ENCODE results near the gene RGS8. TPM values are rescaled to one million over a fixed set of nuclear protein-coding genes. Genes with fewer than 3 reads are reported as not detected.

The RGS8 gene
- total RNA-seq, 2 experiments from 2014 or later, result not detected

- no peaks in the 10 kb centered on the region for H3K4me1 Mint-ChIP-seq (ENCODE audit: low read depth)
- Histone ChIP-seq H3K36me3 (ENCODE audit: insufficient read depth, low read length) (no peaks in the 10 kb centered on the region), H3K9me3 (ENCODE audit: control insufficient read depth in 1 of 2, insufficient read depth in 1 of 2, low read length in 2 of 2) (no peaks in the 10 kb centered on the region), H3K27ac (ENCODE audit: low read depth in 1 of 2, low read length in 2 of 2) (no peak overlapping the region), H3K4me3 (ENCODE audit: low read length) (no peak overlapping the region), H3K4me1 (ENCODE audit: insufficient read depth, low read length) (no peaks in the 10 kb centered on the region), H3K27me3 (ENCODE audit: control insufficient read depth in 1 of 2, insufficient read depth in 2 of 2, low read length in 2 of 2) (no peaks in the 10 kb centered on the region)
- no peak for ATAC-seq (ENCODE audit: poor library complexity)
- no peak for DNase-seq
- no peaks in the 10 kb centered on the region for H3K9me3 Mint-ChIP-seq
- intact Hi-C loops (cut with DNase I, micrococcal nuclease), result no loop called here
- no peaks in the 10 kb centered on the region for H3K36me3 Mint-ChIP-seq (ENCODE audit: low read depth)
- H3K4me3 Mint-ChIP-seq, result no peak overlapping the region
- ChIA-PET POLR2A (no interaction called here), CTCF (no interaction called here)
- TF ChIP-seq, protein P1, sequence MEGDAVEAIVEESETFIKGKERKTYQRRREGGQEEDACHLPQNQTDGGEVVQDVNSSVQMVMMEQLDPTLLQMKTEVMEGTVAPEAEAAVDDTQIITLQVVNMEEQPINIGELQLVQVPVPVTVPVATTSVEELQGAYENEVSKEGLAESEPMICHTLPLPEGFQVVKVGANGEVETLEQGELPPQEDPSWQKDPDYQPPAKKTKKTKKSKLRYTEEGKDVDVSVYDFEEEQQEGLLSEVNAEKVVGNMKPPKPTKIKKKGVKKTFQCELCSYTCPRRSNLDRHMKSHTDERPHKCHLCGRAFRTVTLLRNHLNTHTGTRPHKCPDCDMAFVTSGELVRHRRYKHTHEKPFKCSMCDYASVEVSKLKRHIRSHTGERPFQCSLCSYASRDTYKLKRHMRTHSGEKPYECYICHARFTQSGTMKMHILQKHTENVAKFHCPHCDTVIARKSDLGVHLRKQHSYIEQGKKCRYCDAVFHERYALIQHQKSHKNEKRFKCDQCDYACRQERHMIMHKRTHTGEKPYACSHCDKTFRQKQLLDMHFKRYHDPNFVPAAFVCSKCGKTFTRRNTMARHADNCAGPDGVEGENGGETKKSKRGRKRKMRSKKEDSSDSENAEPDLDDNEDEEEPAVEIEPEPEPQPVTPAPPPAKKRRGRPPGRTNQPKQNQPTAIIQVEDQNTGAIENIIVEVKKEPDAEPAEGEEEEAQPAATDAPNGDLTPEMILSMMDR (IDR thresholded peaks at IDR 0.05), result no peak
- H3K27ac Mint-ChIP-seq, result no peak overlapping the region
- H3K27me3 Mint-ChIP-seq, result no peaks in the 10 kb centered on the region
Measured at GRCh38 chr1:182664296-182664695, 20.1 kb downstream of the RGS8 start.

DNA sequence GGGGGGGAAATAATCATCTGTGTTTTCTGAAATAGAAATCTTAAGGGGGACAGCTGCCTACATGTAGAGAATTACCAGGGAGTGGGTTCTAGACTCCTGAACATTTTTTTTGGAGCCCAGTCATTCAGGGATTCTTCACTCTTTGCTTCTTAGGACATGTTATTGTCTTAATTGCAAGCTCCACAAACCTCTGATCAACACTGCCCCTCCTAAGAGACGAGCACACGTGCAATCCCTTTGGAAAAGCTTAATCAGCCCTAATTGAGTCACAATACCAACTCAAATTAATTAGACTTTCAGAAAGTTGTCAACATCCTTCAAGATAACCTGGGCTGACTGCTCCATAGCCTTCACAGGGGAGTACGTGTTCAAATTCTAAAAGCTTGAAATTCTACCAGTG, 21.4 kb downstream of the RGS8 start:
- ATAC-seq (ENCODE audit: poor library complexity) (no peak), DNase-seq (no peak)
- H3K36me3 ChIP-seq (ENCODE audit: insufficient read depth, low read length), result no peaks in the 10 kb centered on the region
- Mint-ChIP-seq H3K4me3 (no peak overlapping the region), H3K9me3 (no peaks in the 10 kb centered on the region), H3K4me1 (ENCODE audit: low read depth) (no peaks in the 10 kb centered on the region), H3K36me3 (ENCODE audit: low read depth) (no peaks in the 10 kb centered on the region), H3K27ac (no peak overlapping the region), H3K27me3 (peaks cover 4% of the 10 kb centered on the region)
- H3K27ac ChIP-seq (ENCODE audit: low read depth in 1 of 2, low read length in 2 of 2), result no peak overlapping the region
- no peaks in the 10 kb centered on the region for H3K9me3 ChIP-seq (ENCODE audit: control insufficient read depth in 1 of 2, insufficient read depth in 1 of 2, low read length in 2 of 2)
- H3K27me3 ChIP-seq (ENCODE audit: control insufficient read depth in 1 of 2, insufficient read depth in 2 of 2, low read length in 2 of 2), result peaks cover 0 to 2% of the 10 kb centered on the region in 2 experiments
- H3K4me3 ChIP-seq (ENCODE audit: low read length), result no peak overlapping the region
- intact Hi-C loops (cut with DNase I, micrococcal nuclease), result no loop called here
- TF ChIP-seq, protein P1 (IDR thresholded peaks at IDR 0.05), result no peak
- H3K4me1 ChIP-seq (ENCODE audit: insufficient read depth, low read length), result no peaks in the 10 kb centered on the region
- ChIA-PET CTCF (interaction anchor here (1.7 kb wide), 1 partner anchor 67 kb away, joined by 5 read pairs; no protein-coding TSS in a partner anchor), POLR2A (interaction anchor here (0.5 kb wide), 1 partner anchor 11 kb away, joined by 3 read pairs; no protein-coding TSS in a partner anchor)

DNA sequence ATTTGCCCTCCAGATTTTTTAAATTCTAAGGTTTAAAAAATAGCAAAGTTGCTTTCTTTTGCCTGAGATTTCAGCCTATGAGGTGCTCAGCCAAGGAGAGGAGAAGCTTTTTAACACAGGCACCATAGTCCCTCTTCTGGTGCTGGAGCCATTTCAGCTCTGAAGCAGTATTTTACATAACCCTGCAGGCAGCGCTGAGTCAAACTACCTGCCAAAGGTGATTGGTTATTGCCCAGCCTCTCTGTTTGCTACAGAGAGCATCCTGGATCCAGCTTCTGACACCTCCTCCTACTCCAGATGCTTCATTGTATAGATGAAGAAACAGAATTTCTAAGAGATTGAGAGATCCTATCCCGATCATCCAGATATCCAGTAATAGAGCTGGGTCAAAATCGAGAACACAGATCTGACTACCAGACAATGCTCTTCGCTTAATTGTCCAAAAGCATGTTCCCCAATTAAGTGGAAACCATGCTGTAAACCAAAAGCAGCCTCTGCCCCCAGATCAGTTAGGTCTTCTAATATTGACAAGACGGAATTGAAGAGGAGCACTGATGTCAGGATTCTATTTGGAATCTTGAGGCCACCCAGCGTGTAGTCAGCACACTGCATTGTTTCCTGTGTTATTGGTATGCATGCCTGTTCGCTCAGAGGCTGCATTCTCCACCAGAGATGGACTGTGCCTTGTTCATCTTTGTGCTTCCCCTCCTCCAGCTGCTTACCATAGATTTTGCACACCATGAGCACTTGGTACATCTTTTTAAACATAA, 22.1 kb downstream of the RGS8 start:
- intact Hi-C loops (cut with DNase I, micrococcal nuclease), result no loop called here
- Histone ChIP-seq H3K9me3 (ENCODE audit: control insufficient read depth in 1 of 2, insufficient read depth in 1 of 2, low read length in 2 of 2) (no peaks in the 10 kb centered on the region), H3K36me3 (ENCODE audit: insufficient read depth, low read length) (no peaks in the 10 kb centered on the region), H3K27me3 (ENCODE audit: control insufficient read depth in 1 of 2, insufficient read depth in 2 of 2, low read length in 2 of 2) (peaks cover 0 to 3% of the 10 kb centered on the region in 2 experiments), H3K4me1 (ENCODE audit: insufficient read depth, low read length) (no peaks in the 10 kb centered on the region), H3K4me3 (ENCODE audit: low read length) (no peak overlapping the region), H3K27ac (ENCODE audit: low read depth in 1 of 2, low read length in 2 of 2) (no peak overlapping the region)
- POLR2A ChIA-PET, result interaction anchor here (0.5 kb wide), 1 partner anchor 12 kb away, joined by 3 read pairs; no protein-coding TSS in a partner anchor
- no peaks in the 10 kb centered on the region for H3K4me1 Mint-ChIP-seq (ENCODE audit: low read depth)
- no peak overlapping the region for H3K27ac Mint-ChIP-seq
- H3K9me3 Mint-ChIP-seq, result no peaks in the 10 kb centered on the region
- CTCF ChIA-PET, result interaction anchor here (1.5 to 1.7 kb wide), 2 partner anchors 59 to 66 kb away, joined by 4 to 5 read pairs; no protein-coding TSS in a partner anchor
- DNase-seq (no peak), ATAC-seq (ENCODE audit: poor library complexity) (no peak)
- peaks cover 8% of the 10 kb centered on the region for H3K27me3 Mint-ChIP-seq
- TF ChIP-seq, protein P1 (IDR thresholded peaks at IDR 0.05), result no peak
- H3K4me3 Mint-ChIP-seq, result no peak overlapping the region
- no peaks in the 10 kb centered on the region for H3K36me3 Mint-ChIP-seq (ENCODE audit: low read depth)

Data from CD4-positive, alpha-beta T cell (primary cell).